Esophagus muscularis mucosa (tissue), 4 donors: ENCODE data around the gene NDST1. TPM values are rescaled to one million over a fixed set of nuclear protein-coding genes. Genes with fewer than 3 reads are reported as not detected.

Source experiments
- DNase-seq: peaks from one replicate; pipeline ENCODE4 v3.0.0-alpha.2; 2017; ENCODE audit errors: extremely low spot score
- H3K27ac ChIP-seq, 4 donors: fragments of 200-600 bp; sonication (generic); replicated peaks in 1 of 4; 1 replicate in 3 of 4; 2 replicates in 1 of 4; pipeline ENCODE4 v1.5.1; 2016 to 2019; ENCODE audit warnings: mild to moderate bottlenecking in 1 of 4
- H3K27me3 ChIP-seq, 4 donors: fragments of 200-600 bp; sonication (generic); one replicate each; pipeline versions ENCODE4 v1.5.1 to v1.6.0; 2016 to 2019
- H3K36me3 ChIP-seq, 4 donors: fragments of 200-600 bp; sonication (generic); one replicate each; pipeline ENCODE4 v1.5.1; 2016 to 2019
- H3K4me1 ChIP-seq, 4 donors: fragments of 200-600 bp; sonication (generic); one replicate each; pipeline ENCODE4 v1.5.1; 2016 to 2019
- H3K4me3 ChIP-seq, 4 donors: fragments of 200-600 bp; sonication (generic); 1 replicate in 2 of 4; 2 replicates in 2 of 4; pipeline ENCODE4 v1.5.1; 2016 to 2019; ENCODE audit warnings: mild to moderate bottlenecking in 4 of 4, moderate library complexity in 1 of 4
- H3K9me3 ChIP-seq, 4 donors: fragments of 200-600 bp; sonication (generic); 1 replicate in 3 of 4; 2 replicates in 1 of 4; pipeline ENCODE4 v1.5.1; 2016 to 2019
- EP300 ChIP-seq: sonication (generic); formaldehyde crosslinking; IDR thresholded peaks from one replicate; pipeline ENCODE4 v1.6.1; 2017; ENCODE audit warnings: antibody characterized with exemption
- POLR2A ChIP-seq: fragments of 450-650 bp; IDR thresholded peaks from one replicate; pipeline ENCODE4 v1.6.1; 2017; ENCODE audit warnings: antibody characterized with exemption, moderate library complexity, mild to moderate bottlenecking, low read depth
- POLR2AphosphoS5 ChIP-seq, 2 donors: sonication (generic); formaldehyde crosslinking; IDR thresholded peaks; one replicate each; pipeline ENCODE4 v1.6.1; 2017; ENCODE audit warnings: antibody characterized with exemption in 2 of 2
- WGBS: methylation state at CpG from one replicate; pipeline ENCODE4 v1.1.5; 2018; 5-methylcytosine and 5-hydroxymethylcytosine counted together
- intact Hi-C: fragments of 100-400 bp; cut with DNase I; formaldehyde crosslinking; loops from one replicate; pipeline ENCODE4 v1.15.1; 2023
- total RNA-seq, 4 donors: library from RNA; depleted of rRNA; stranded (reverse); fragments of >200 nt; gene quantifications; one replicate each; pipeline versions ENCODE4 v1.1.0 to v1.2.1, GENCODE V29; 2016
- TF ChIP-seq, protein P1 (sequence below), 3 experiments: fragments of 200-600 bp in 2 of 3; fragments of 450-650 bp in 1 of 3; sonication (generic) in 2 of 3; IDR thresholded peaks; one replicate each; pipeline ENCODE4 v1.5.1; 2017 to 2019; ENCODE audit warnings: antibody characterized with exemption in 3 of 3, mild to moderate bottlenecking in 2 of 3, moderate library complexity in 1 of 3

Gene NDST1
- total RNA-seq, result 100 to 1,000 TPM in 1 of 4 donors, 10 to 100 TPM in 3; 48.2 to 113 (median 74.5) TPM

DNA sequence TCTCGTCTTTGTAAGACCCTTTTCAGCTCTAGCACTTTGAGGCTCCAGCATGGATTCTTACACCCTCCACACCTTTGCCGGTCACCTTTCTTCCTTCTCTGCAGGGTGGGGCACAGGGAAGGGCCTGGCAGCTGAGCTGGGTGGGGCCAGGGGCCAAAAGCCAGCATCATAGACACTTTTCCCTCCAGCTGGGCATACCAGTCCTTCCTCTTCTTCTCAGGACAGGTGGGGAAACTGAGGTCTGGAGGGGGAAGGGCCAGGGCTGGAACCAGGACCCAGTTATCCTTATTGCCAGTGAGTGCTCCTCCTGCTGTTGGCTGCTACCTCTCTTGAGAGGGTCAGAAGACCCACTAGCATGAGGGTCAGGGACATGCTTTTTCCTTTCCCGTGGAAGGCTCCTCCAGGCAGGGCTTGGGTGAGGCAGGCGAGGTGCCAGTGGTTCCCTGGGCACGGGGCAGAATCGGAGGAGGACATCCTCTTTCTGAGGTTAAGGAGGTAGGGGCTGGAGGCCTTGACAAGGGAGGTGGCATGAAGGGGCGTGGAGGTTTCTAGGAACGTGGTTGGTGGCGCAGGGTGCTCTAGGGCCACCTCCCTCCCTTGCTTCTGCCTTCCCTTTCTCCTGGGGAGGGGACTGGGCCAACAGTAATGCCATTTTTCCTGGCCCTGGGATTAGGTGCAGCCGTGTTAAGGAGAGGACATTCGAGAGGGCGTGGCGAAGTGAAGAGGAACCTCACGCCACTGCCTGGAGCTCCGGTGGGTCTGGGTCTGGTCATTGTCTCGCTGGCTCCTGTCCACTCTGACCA lies at the start of gene NDST1:
NDST1 (plus strand) TSS at position 658 of the 803 bp plus-strand sequence. CDS start 13,124 bp downstream, outside the sequence.
- Histone ChIP-seq H3K4me3 (no peak within 1 kb of the TSS), H3K9me3 (no peaks in the 10 kb centered on the region), H3K4me1 (peaks cover 96 to 100% (median 100%) of the 10 kb centered on the region in 4 donors), H3K27me3 (no peaks in the 10 kb centered on the region), H3K36me3 (no peaks in the 10 kb centered on the region), H3K27ac (peak within 1 kb of the TSS; percentile 45 to 61 (median 55))
- 73% methylated on average over 13 of the region's 16 CpGs for WGBS
- DNase-seq, result no peak
- intact Hi-C loops, result no loop called here
- TF ChIP-seq EP300 (no peak), POLR2AphosphoS5 (IDR thresholded peaks at IDR 0.05) (no peak), POLR2A (no peak)
- TF ChIP-seq, protein P1, sequence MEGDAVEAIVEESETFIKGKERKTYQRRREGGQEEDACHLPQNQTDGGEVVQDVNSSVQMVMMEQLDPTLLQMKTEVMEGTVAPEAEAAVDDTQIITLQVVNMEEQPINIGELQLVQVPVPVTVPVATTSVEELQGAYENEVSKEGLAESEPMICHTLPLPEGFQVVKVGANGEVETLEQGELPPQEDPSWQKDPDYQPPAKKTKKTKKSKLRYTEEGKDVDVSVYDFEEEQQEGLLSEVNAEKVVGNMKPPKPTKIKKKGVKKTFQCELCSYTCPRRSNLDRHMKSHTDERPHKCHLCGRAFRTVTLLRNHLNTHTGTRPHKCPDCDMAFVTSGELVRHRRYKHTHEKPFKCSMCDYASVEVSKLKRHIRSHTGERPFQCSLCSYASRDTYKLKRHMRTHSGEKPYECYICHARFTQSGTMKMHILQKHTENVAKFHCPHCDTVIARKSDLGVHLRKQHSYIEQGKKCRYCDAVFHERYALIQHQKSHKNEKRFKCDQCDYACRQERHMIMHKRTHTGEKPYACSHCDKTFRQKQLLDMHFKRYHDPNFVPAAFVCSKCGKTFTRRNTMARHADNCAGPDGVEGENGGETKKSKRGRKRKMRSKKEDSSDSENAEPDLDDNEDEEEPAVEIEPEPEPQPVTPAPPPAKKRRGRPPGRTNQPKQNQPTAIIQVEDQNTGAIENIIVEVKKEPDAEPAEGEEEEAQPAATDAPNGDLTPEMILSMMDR (IDR thresholded peaks at IDR 0.05), result no peak

DNA sequence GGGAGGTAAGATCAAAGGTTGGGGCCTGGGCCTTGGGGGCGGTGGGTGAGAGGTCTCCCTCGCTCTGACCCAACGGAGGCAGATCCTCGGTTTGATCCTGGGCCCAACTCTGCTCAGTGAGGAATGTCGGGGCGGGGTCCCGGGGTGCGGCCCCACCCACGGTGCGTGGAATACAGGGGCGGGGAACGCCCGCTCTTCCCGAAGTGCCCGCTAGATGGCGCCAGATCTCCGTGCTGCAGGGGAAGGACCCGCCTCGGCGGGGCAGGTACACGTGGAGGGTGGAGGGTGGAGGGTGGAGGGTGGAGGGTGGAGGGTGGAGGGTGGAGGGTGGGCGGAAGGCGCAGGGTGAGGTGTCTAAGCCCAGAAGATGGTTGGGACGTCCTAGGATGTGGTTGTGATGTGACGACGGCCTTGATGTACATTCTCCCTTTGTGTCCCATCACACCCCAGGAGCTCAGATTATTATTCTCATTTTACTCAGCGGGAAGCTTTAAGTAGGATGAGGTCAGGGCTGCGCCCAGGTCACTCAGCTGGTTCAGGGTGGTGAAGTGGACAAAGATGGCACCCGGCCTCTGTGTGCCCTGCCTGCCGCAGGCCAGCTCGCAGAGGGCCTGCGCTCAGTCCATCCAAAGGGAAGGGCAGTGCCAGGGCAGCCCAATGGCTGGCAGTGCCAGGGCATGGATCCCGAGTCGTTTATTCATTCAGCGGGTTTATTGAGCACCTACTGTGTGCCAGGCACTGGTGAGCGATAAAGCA lies 49.0 kb upstream of the NDST1 start:
- no peaks in the 10 kb centered on the region for H3K27me3 ChIP-seq
- H3K4me3 ChIP-seq, result peak overlapping the region; percentile 26 to 44 (median 35)
- TF ChIP-seq EP300 (no peak), POLR2A (no peak), POLR2AphosphoS5 (IDR thresholded peaks at IDR 0.05) (no peak)
- TF ChIP-seq, protein P1 (IDR thresholded peaks at IDR 0.05), result peak; percentile 77 to 93 (median 88)
- no peaks in the 10 kb centered on the region for H3K36me3 ChIP-seq
- H3K4me1 ChIP-seq, result peaks cover 9 to 20% (median 17%) of the 10 kb centered on the region in 4 donors
- peak; percentile 94 for DNase-seq
- no peaks in the 10 kb centered on the region for H3K9me3 ChIP-seq
- WGBS, result 26% methylated on average over 24 of the region's 36 CpGs
- intact Hi-C loops, result loop anchor here (2.0 to 5.0 kb wide), 3 partner anchors 64 to 198 kb away; no protein-coding TSS in a partner anchor
- H3K27ac ChIP-seq, result peak overlapping the region in 1 of 4 donors; percentile 10

DNA sequence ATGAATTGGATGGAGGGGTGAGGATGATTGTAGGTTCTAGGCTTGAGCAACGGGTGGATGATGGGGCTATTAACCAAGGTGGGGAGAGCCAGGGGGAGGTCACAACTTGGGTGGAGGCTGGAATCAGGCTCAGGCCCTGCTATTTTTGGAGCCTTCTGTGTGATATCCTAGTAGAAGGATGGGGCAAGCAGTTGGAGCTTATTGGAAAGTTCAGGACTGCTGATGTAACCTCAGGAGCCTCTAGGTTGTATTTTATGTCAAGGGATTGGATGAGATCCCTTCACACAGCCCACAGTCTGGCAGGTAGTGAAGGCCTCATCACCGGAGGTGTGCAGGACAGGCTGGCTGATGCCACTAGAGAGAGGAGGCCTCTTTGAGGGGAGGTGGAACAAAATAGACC lies 47.1 kb upstream of the NDST1 start:
- peaks cover 27 to 38% (median 34%) of the 10 kb centered on the region in 4 donors for H3K4me1 ChIP-seq
- no peak for DNase-seq
- H3K27ac ChIP-seq, result no peak overlapping the region
- H3K4me3 ChIP-seq, result no peak overlapping the region
- TF ChIP-seq, protein P1 (IDR thresholded peaks at IDR 0.05), result no peak
- TF ChIP-seq EP300 (no peak), POLR2AphosphoS5 (IDR thresholded peaks at IDR 0.05) (no peak), POLR2A (no peak)
- WGBS, result 41% methylated on average over 2 of the region's 2 CpGs
- no peaks in the 10 kb centered on the region for H3K36me3 ChIP-seq
- no peaks in the 10 kb centered on the region for H3K9me3 ChIP-seq
- no peaks in the 10 kb centered on the region for H3K27me3 ChIP-seq
- intact Hi-C loops, result no loop called here

DNA sequence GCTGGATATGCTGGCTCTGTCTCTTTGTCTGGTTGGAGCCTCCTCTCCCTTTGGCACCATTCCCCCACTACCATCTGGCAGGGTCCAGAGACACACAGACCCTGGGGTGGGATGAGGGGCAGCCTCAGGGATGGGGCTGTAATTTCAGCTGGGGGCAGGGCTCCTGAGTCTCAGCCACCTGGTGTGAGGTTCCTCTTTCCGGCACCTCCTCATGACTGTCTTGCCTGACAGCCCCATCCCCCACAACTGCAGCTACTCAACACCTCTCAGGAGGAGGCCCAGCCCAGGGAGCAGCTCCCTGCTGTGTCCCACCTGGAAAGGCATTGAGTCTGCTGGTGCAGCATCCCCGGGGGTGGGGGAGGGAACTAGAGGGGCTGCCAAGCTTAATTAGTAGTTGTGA lies 46.7 kb upstream of the NDST1 start:
- no peak for DNase-seq
- TF ChIP-seq POLR2A, result no peak
- Histone ChIP-seq H3K27me3 (no peaks in the 10 kb centered on the region), H3K4me1 (peaks cover 27 to 40% (median 34%) of the 10 kb centered on the region in 4 donors), H3K9me3 (no peaks in the 10 kb centered on the region), H3K36me3 (no peaks in the 10 kb centered on the region), H3K27ac (no peak overlapping the region), H3K4me3 (no peak overlapping the region)
- WGBS, result 100% methylated on average over 1 of the region's 2 CpGs
- intact Hi-C loops, result no loop called here

DNA sequence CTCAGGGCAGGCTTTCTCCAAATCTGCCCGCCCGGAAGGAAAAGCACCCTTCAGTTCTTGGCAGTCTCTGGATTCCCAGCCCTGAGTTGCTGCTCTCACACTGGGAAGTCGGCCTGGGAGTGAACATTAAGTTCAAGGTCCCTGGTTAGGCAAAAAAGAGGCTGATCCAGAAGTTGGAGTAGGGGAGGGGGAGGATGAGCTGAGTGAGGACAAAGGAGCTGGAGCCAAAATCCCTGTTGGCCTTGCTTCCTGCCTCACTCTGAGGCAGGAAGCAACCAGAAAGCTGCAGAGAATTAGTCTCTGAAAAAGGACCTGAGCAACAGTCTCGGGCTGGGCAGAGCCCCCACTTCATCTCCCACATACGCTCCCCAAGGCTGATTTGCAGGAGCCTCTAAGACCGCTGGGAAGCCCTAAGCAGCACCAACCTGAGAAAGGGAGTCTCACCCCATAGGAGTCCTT lies 43.3 kb upstream of the NDST1 start:
- H3K4me3 ChIP-seq, result no peak overlapping the region
- no peaks in the 10 kb centered on the region for H3K27me3 ChIP-seq
- no peak for DNase-seq
- intact Hi-C loops, result no loop called here
- H3K36me3 ChIP-seq, result no peaks in the 10 kb centered on the region
- H3K9me3 ChIP-seq, result no peaks in the 10 kb centered on the region
- peak overlapping the region; percentile 43 to 68 (median 46) for H3K27ac ChIP-seq
- TF ChIP-seq, protein P1 (IDR thresholded peaks at IDR 0.05), result no peak
- no peak for TF ChIP-seq POLR2A
- TF ChIP-seq EP300, result no peak
- no peak for TF ChIP-seq POLR2AphosphoS5 (IDR thresholded peaks at IDR 0.05)
- WGBS, result 37% methylated on average over 6 of the region's 6 CpGs
- peaks cover 22 to 35% (median 34%) of the 10 kb centered on the region in 4 donors for H3K4me1 ChIP-seq
